ENCODE data around the gene FHIT.

FHIT gene

GRCh38 chr3:60175680-60176079, 1075.6 kb downstream of the FHIT start:
- H3K36me3 ChIP-seq (ENCODE audit: control insufficient read depth, insufficient read depth, low read length): no peaks in the 10 kb centered on the region
- H3K4me3 ChIP-seq (ENCODE audit: low read depth, low read length): no peak overlapping the region
- no peaks in the 10 kb centered on the region for H3K4me1 ChIP-seq (ENCODE audit: control insufficient read depth, insufficient read depth, low read length)
- H3K27ac ChIP-seq (ENCODE audit: low read depth, low read length): no peak overlapping the region
- no peaks in the 10 kb centered on the region for H3K9me3 ChIP-seq (ENCODE audit: control insufficient read depth, insufficient read depth, low read depth, low read length)
- no peak overlapping the region for H3K9ac ChIP-seq (ENCODE audit: low read length)
- no peaks in the 10 kb centered on the region for H3K27me3 ChIP-seq (ENCODE audit: control insufficient read depth, insufficient read depth, low read length)

- no peak overlapping the region for H3K4me3 ChIP-seq (ENCODE audit: low read depth, low read length)
- H3K27ac ChIP-seq (ENCODE audit: low read depth, low read length): no peak overlapping the region
- H3K36me3 ChIP-seq (ENCODE audit: control insufficient read depth, insufficient read depth, low read length): no peaks in the 10 kb centered on the region
- no peaks in the 10 kb centered on the region for H3K9me3 ChIP-seq (ENCODE audit: control insufficient read depth, insufficient read depth, low read depth, low read length)
- H3K4me1 ChIP-seq (ENCODE audit: control insufficient read depth, insufficient read depth, low read length): no peaks in the 10 kb centered on the region
- H3K27me3 ChIP-seq (ENCODE audit: control insufficient read depth, insufficient read depth, low read length): no peaks in the 10 kb centered on the region
- no peak overlapping the region for H3K9ac ChIP-seq (ENCODE audit: low read length)
These were observed 1081.5 kb downstream of the FHIT start for GRCh38 chr3:60169755-60170154.

- Histone ChIP-seq H3K27ac (ENCODE audit: low read depth, low read length) (no peak overlapping the region), H3K4me1 (ENCODE audit: control insufficient read depth, insufficient read depth, low read length) (no peaks in the 10 kb centered on the region), H3K4me3 (ENCODE audit: low read depth, low read length) (no peak overlapping the region), H3K9ac (ENCODE audit: low read length) (no peak overlapping the region), H3K9me3 (ENCODE audit: control insufficient read depth, insufficient read depth, low read depth, low read length) (no peaks in the 10 kb centered on the region), H3K36me3 (ENCODE audit: control insufficient read depth, insufficient read depth, low read length) (no peaks in the 10 kb centered on the region), H3K27me3 (ENCODE audit: control insufficient read depth, insufficient read depth, low read length) (no peaks in the 10 kb centered on the region)
These were observed 1084.1 kb downstream of the FHIT start for GRCh38 chr3:60167186-60167585.

GRCh38 chr3:60160822-60161748, 1090.2 kb downstream of the FHIT start:
- Histone ChIP-seq H3K27me3 (ENCODE audit: control insufficient read depth, insufficient read depth, low read length) (no peaks in the 10 kb centered on the region), H3K4me3 (ENCODE audit: low read depth, low read length) (no peak overlapping the region), H3K4me1 (ENCODE audit: control insufficient read depth, insufficient read depth, low read length) (no peaks in the 10 kb centered on the region), H3K9ac (ENCODE audit: low read length) (no peak overlapping the region), H3K36me3 (ENCODE audit: control insufficient read depth, insufficient read depth, low read length) (no peaks in the 10 kb centered on the region), H3K27ac (ENCODE audit: low read depth, low read length) (no peak overlapping the region), H3K9me3 (ENCODE audit: control insufficient read depth, insufficient read depth, low read depth, low read length) (no peaks in the 10 kb centered on the region)

GRCh38 chr3:60160111-60160821, 1091.0 kb downstream of the FHIT start:
- Histone ChIP-seq H3K27ac (ENCODE audit: low read depth, low read length) (no peak overlapping the region), H3K27me3 (ENCODE audit: control insufficient read depth, insufficient read depth, low read length) (no peaks in the 10 kb centered on the region), H3K4me3 (ENCODE audit: low read depth, low read length) (no peak overlapping the region), H3K36me3 (ENCODE audit: control insufficient read depth, insufficient read depth, low read length) (no peaks in the 10 kb centered on the region), H3K4me1 (ENCODE audit: control insufficient read depth, insufficient read depth, low read length) (no peaks in the 10 kb centered on the region), H3K9ac (ENCODE audit: low read length) (no peak overlapping the region), H3K9me3 (ENCODE audit: control insufficient read depth, insufficient read depth, low read depth, low read length) (no peaks in the 10 kb centered on the region)

- Histone ChIP-seq H3K4me1 (ENCODE audit: control insufficient read depth, insufficient read depth, low read length) (no peaks in the 10 kb centered on the region), H3K27ac (ENCODE audit: low read depth, low read length) (no peak overlapping the region), H3K27me3 (ENCODE audit: control insufficient read depth, insufficient read depth, low read length) (no peaks in the 10 kb centered on the region), H3K9me3 (ENCODE audit: control insufficient read depth, insufficient read depth, low read depth, low read length) (no peaks in the 10 kb centered on the region), H3K36me3 (ENCODE audit: control insufficient read depth, insufficient read depth, low read length) (no peaks in the 10 kb centered on the region), H3K4me3 (ENCODE audit: low read depth, low read length) (no peak overlapping the region), H3K9ac (ENCODE audit: low read length) (no peak overlapping the region)
These were observed 1093.2 kb downstream of the FHIT start for GRCh38 chr3:60158035-60158434.

- Histone ChIP-seq H3K27ac (ENCODE audit: low read depth, low read length) (no peak overlapping the region), H3K36me3 (ENCODE audit: control insufficient read depth, insufficient read depth, low read length) (no peaks in the 10 kb centered on the region), H3K27me3 (ENCODE audit: control insufficient read depth, insufficient read depth, low read length) (no peaks in the 10 kb centered on the region), H3K9me3 (ENCODE audit: control insufficient read depth, insufficient read depth, low read depth, low read length) (no peaks in the 10 kb centered on the region), H3K4me3 (ENCODE audit: low read depth, low read length) (no peak overlapping the region), H3K4me1 (ENCODE audit: control insufficient read depth, insufficient read depth, low read length) (no peaks in the 10 kb centered on the region), H3K9ac (ENCODE audit: low read length) (no peak overlapping the region)
These were observed 1097.2 kb downstream of the FHIT start for GRCh38 chr3:60154011-60154410.

GRCh38 chr3:60153221-60153999, 1097.8 kb downstream of the FHIT start:
- H3K27ac ChIP-seq (ENCODE audit: low read depth, low read length): no peak overlapping the region

GRCh38 chr3:60149501-60149900, 1101.8 kb downstream of the FHIT start:
- Histone ChIP-seq H3K36me3 (ENCODE audit: control insufficient read depth, insufficient read depth, low read length) (no peaks in the 10 kb centered on the region), H3K4me3 (ENCODE audit: low read depth, low read length) (no peak overlapping the region), H3K27me3 (ENCODE audit: control insufficient read depth, insufficient read depth, low read length) (no peaks in the 10 kb centered on the region), H3K4me1 (ENCODE audit: control insufficient read depth, insufficient read depth, low read length) (no peaks in the 10 kb centered on the region), H3K9ac (ENCODE audit: low read length) (no peak overlapping the region), H3K27ac (ENCODE audit: low read depth, low read length) (no peak overlapping the region), H3K9me3 (ENCODE audit: control insufficient read depth, insufficient read depth, low read depth, low read length) (no peaks in the 10 kb centered on the region)

More at GRCh38 chr3:60153221-60153999, 1097.8 kb downstream of the FHIT start:
- no peaks in the 10 kb centered on the region for H3K4me1 ChIP-seq (ENCODE audit: control insufficient read depth, insufficient read depth, low read length)
- no peak overlapping the region for H3K9ac ChIP-seq (ENCODE audit: low read length)
- H3K4me3 ChIP-seq (ENCODE audit: low read depth, low read length): no peak overlapping the region
- H3K36me3 ChIP-seq (ENCODE audit: control insufficient read depth, insufficient read depth, low read length): no peaks in the 10 kb centered on the region
- no peaks in the 10 kb centered on the region for H3K9me3 ChIP-seq (ENCODE audit: control insufficient read depth, insufficient read depth, low read depth, low read length)
- no peaks in the 10 kb centered on the region for H3K27me3 ChIP-seq (ENCODE audit: control insufficient read depth, insufficient read depth, low read length)

- H3K9ac ChIP-seq (ENCODE audit: low read length): no peak overlapping the region
- H3K36me3 ChIP-seq (ENCODE audit: control insufficient read depth, insufficient read depth, low read length): no peaks in the 10 kb centered on the region
- no peak overlapping the region for H3K27ac ChIP-seq (ENCODE audit: low read depth, low read length)
- H3K4me3 ChIP-seq (ENCODE audit: low read depth, low read length): no peak overlapping the region
- H3K27me3 ChIP-seq (ENCODE audit: control insufficient read depth, insufficient read depth, low read length): no peaks in the 10 kb centered on the region
- no peaks in the 10 kb centered on the region for H3K4me1 ChIP-seq (ENCODE audit: control insufficient read depth, insufficient read depth, low read length)
- H3K9me3 ChIP-seq (ENCODE audit: control insufficient read depth, insufficient read depth, low read depth, low read length): no peaks in the 10 kb centered on the region
These were observed 1103.9 kb downstream of the FHIT start for GRCh38 chr3:60147249-60147950.
